ENCODE measurements around the gene KIF25.

GRCh38 chr6:168070804-168071203 lies 73.3 kb downstream of the KIF25 start:
- TF ChIP-seq, protein P1, sequence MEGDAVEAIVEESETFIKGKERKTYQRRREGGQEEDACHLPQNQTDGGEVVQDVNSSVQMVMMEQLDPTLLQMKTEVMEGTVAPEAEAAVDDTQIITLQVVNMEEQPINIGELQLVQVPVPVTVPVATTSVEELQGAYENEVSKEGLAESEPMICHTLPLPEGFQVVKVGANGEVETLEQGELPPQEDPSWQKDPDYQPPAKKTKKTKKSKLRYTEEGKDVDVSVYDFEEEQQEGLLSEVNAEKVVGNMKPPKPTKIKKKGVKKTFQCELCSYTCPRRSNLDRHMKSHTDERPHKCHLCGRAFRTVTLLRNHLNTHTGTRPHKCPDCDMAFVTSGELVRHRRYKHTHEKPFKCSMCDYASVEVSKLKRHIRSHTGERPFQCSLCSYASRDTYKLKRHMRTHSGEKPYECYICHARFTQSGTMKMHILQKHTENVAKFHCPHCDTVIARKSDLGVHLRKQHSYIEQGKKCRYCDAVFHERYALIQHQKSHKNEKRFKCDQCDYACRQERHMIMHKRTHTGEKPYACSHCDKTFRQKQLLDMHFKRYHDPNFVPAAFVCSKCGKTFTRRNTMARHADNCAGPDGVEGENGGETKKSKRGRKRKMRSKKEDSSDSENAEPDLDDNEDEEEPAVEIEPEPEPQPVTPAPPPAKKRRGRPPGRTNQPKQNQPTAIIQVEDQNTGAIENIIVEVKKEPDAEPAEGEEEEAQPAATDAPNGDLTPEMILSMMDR (IDR thresholded peaks at IDR 0.05), result no peak
- no peak for TF ChIP-seq POLR2A (IDR thresholded peaks at IDR 0.05)

Measured in uterus (tissue), 2 donors.